ENCODE data around the gene IVD. TPM values are rescaled to one million over a fixed set of nuclear protein-coding genes. Genes with fewer than 3 reads are reported as not detected.

The IVD gene
- total RNA-seq, 1 experiment from 2014 or later = 51.8 TPM

- ChIA-PET POLR2A (ENCODE audit: low non-redundant PET) (no interaction called here), CTCF (no interaction called here)
- Histone ChIP-seq H3K36me3 (ENCODE audit: insufficient read depth, low read length, poor library complexity, severe bottlenecking) (peaks cover 58% of the 10 kb centered on the region), H3K4me3 (ENCODE audit: low read depth, low read length, poor library complexity, severe bottlenecking) (no peak overlapping the region), H3K27ac (ENCODE audit: low read depth, low read length, poor library complexity, severe bottlenecking) (no peak overlapping the region), H3K4me1 (ENCODE audit: insufficient read depth, low read length, poor library complexity, severe bottlenecking) (no peaks in the 10 kb centered on the region), H3K27me3 (replicated peaks; ENCODE audit: insufficient read depth, low read depth, low read length, poor library complexity) (no peaks in the 10 kb centered on the region), H3K9me3 (ENCODE audit: low read depth, low read length, poor library complexity, severe bottlenecking) (no peaks in the 10 kb centered on the region)
- BruUV-seq (replicated peaks) = no TSS peak
- intact Hi-C loops (cut with micrococcal nuclease; ENCODE audit: unreplicated experiment) = no loop called here
- TF ChIP-seq EZH2 (IDR thresholded peaks at IDR 0.05; ENCODE audit: borderline replicate concordance, low read depth, low read length, poor library complexity, severe bottlenecking) = no peak
- TF ChIP-seq CTCF (conservative IDR thresholded peaks at IDR 0.05; ENCODE audit: low read depth, low read length) = no peak
- no peak for DNase-seq (ENCODE audit: low spot score)
Measured at GRCh38 chr15:40415226-40415625, 9.6 kb downstream of the IVD start.

GRCh38 chr15:40416056-40416455, 10.5 kb downstream of the IVD start:
- no peaks in the 10 kb centered on the region for H3K9me3 ChIP-seq (ENCODE audit: low read depth, low read length, poor library complexity, severe bottlenecking)
- no TSS peak for BruUV-seq (replicated peaks)
- no peak overlapping the region for H3K27ac ChIP-seq (ENCODE audit: low read depth, low read length, poor library complexity, severe bottlenecking)
- H3K4me3 ChIP-seq (ENCODE audit: low read depth, low read length, poor library complexity, severe bottlenecking) = no peak overlapping the region
- intact Hi-C loops (cut with micrococcal nuclease; ENCODE audit: unreplicated experiment) = no loop called here
- DNase-seq (ENCODE audit: low spot score) = no peak
- no peaks in the 10 kb centered on the region for H3K27me3 ChIP-seq (replicated peaks; ENCODE audit: insufficient read depth, low read depth, low read length, poor library complexity)
- peaks cover 49% of the 10 kb centered on the region for H3K36me3 ChIP-seq (ENCODE audit: insufficient read depth, low read length, poor library complexity, severe bottlenecking)
- H3K4me1 ChIP-seq (ENCODE audit: insufficient read depth, low read length, poor library complexity, severe bottlenecking) = no peaks in the 10 kb centered on the region
- ChIA-PET CTCF (no interaction called here), POLR2A (ENCODE audit: low non-redundant PET) (no interaction called here)
- TF ChIP-seq CTCF (conservative IDR thresholded peaks at IDR 0.05; ENCODE audit: low read depth, low read length) (no peak), EZH2 (IDR thresholded peaks at IDR 0.05; ENCODE audit: borderline replicate concordance, low read depth, low read length, poor library complexity, severe bottlenecking) (no peak)

- no peak for DNase-seq (ENCODE audit: low spot score)
- H3K9me3 ChIP-seq (ENCODE audit: low read depth, low read length, poor library complexity, severe bottlenecking) = no peaks in the 10 kb centered on the region
- no peaks in the 10 kb centered on the region for H3K4me1 ChIP-seq (ENCODE audit: insufficient read depth, low read length, poor library complexity, severe bottlenecking)
- no peak overlapping the region for H3K4me3 ChIP-seq (ENCODE audit: low read depth, low read length, poor library complexity, severe bottlenecking)
- H3K27me3 ChIP-seq (replicated peaks; ENCODE audit: insufficient read depth, low read depth, low read length, poor library complexity) = no peaks in the 10 kb centered on the region
- intact Hi-C loops (cut with micrococcal nuclease; ENCODE audit: unreplicated experiment) = no loop called here
- peaks cover 29% of the 10 kb centered on the region for H3K36me3 ChIP-seq (ENCODE audit: insufficient read depth, low read length, poor library complexity, severe bottlenecking)
- ChIA-PET CTCF (no interaction called here), POLR2A (ENCODE audit: low non-redundant PET) (no interaction called here)
- no TSS peak for BruUV-seq (replicated peaks)
- TF ChIP-seq CTCF (conservative IDR thresholded peaks at IDR 0.05; ENCODE audit: low read depth, low read length) = no peak
- TF ChIP-seq EZH2 (IDR thresholded peaks at IDR 0.05; ENCODE audit: borderline replicate concordance, low read depth, low read length, poor library complexity, severe bottlenecking) = no peak
- H3K27ac ChIP-seq (ENCODE audit: low read depth, low read length, poor library complexity, severe bottlenecking) = no peak overlapping the region
Measured at GRCh38 chr15:40418126-40418525, 12.5 kb downstream of the IVD start.
